Transverse colon (tissue), 3 donors: ENCODE data around the gene PLEK2.

Experiments
- EP300 ChIP-seq: sonication (generic); formaldehyde crosslinking; IDR thresholded peaks from one replicate; pipeline ENCODE4 v1.6.1; 2017; ENCODE audit warnings: antibody characterized with exemption, low read depth
- TF ChIP-seq, protein P1 (sequence below), 5 experiments: fragments of 200-600 bp in 3 of 5; fragments of 450-650 bp in 2 of 5; sonication (generic) in 3 of 5; IDR thresholded peaks; 1 replicate in 2 of 5; 2 replicates in 3 of 5; pipeline ENCODE4 v1.5.1; 2016 to 2017; ENCODE audit warnings: antibody characterized with exemption in 5 of 5, inconsistent platforms in 3 of 5, mild to moderate bottlenecking in 2 of 5, moderate library complexity in 1 of 5

- TF ChIP-seq, protein P1, sequence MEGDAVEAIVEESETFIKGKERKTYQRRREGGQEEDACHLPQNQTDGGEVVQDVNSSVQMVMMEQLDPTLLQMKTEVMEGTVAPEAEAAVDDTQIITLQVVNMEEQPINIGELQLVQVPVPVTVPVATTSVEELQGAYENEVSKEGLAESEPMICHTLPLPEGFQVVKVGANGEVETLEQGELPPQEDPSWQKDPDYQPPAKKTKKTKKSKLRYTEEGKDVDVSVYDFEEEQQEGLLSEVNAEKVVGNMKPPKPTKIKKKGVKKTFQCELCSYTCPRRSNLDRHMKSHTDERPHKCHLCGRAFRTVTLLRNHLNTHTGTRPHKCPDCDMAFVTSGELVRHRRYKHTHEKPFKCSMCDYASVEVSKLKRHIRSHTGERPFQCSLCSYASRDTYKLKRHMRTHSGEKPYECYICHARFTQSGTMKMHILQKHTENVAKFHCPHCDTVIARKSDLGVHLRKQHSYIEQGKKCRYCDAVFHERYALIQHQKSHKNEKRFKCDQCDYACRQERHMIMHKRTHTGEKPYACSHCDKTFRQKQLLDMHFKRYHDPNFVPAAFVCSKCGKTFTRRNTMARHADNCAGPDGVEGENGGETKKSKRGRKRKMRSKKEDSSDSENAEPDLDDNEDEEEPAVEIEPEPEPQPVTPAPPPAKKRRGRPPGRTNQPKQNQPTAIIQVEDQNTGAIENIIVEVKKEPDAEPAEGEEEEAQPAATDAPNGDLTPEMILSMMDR (IDR thresholded peaks at IDR 0.05): no peak
- TF ChIP-seq EP300: no peak
Measured at GRCh38 chr14:67387195-67387594, 24.8 kb downstream of the PLEK2 start.
